GM12874 (cell line): ENCODE results near the gene TMEM218.

Experiments used
- TF ChIP-seq, protein P1 (sequence below): IDR thresholded peaks from 2 replicates; pipeline ENCODE4 v1.5.1; 2011; ENCODE audit warnings: low read depth, mild to moderate bottlenecking, control low read depth, low read length, moderate library complexity; ENCODE audit not compliant: insufficient read depth

TMEM218 gene

DNA sequence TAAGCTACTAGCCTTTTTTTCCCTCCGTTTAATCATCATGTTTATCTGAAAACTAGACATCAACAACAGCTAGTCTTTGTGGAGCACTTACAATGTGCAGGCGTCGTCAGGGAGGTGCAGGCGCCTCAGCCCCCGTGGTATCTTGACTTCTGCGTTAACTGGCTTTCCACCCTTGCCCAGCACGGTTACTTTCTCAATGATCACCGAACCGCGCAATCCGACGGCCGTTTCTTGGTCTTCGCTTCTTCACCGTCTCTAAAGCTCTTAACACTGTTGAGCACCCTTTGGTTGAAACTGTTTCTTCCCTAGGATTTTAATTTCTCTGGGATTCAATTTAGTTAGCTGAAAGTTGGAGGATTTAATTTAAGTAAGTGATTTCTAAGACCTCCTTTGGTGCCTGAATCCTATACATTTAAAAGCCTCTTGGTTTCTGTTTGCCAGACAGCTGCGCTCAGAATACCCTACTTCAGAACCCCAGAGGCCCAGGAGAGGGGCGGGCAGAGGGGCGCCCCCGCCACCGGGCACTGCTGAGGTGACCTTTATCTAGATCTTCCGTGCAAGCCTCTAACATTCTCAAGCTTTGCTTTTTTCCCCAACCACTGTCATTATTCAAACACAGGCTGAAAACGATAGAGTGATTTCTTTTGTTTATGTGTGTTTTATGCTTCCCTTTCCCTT, 18.0 kb upstream of the TMEM218 start:
- TF ChIP-seq, protein P1, sequence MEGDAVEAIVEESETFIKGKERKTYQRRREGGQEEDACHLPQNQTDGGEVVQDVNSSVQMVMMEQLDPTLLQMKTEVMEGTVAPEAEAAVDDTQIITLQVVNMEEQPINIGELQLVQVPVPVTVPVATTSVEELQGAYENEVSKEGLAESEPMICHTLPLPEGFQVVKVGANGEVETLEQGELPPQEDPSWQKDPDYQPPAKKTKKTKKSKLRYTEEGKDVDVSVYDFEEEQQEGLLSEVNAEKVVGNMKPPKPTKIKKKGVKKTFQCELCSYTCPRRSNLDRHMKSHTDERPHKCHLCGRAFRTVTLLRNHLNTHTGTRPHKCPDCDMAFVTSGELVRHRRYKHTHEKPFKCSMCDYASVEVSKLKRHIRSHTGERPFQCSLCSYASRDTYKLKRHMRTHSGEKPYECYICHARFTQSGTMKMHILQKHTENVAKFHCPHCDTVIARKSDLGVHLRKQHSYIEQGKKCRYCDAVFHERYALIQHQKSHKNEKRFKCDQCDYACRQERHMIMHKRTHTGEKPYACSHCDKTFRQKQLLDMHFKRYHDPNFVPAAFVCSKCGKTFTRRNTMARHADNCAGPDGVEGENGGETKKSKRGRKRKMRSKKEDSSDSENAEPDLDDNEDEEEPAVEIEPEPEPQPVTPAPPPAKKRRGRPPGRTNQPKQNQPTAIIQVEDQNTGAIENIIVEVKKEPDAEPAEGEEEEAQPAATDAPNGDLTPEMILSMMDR = no peak

DNA sequence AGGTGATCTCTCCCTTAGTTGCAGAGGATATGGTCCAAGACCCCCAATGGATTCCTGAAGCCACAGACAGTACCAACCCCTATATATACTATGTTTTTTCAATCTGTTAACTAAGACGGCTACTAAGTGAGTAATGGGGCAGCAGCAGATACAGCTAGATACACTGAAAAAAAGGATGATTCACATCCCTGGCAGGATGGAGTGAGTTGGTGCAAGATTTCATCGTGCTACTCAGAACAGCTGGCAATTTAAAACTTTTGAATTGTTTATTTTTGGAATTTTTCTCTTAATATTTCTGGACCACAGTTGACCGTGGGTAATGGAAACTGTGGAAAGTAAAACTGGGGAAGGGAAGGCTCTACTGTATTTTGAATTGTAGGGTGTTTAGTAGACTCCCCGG, 17.0 kb upstream of the TMEM218 start:
- TF ChIP-seq, protein P1 = no peak

DNA sequence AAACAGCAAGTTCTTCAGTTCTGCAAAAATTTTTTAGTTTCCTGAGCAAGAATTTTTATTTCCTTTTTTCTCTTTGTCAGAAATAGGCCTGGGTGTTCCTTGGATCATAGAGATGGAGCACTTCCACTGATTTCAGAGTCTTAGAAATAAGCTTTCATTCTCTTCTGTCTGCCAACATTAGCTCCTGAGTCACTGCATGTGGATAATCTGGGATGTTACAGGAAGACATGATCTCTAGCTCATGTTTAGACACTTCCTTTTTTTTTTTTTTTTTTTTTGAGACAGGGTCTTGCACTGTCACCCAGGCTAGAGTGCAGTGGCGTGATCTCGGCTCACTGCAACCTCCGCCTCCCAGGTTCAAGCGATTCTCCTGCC, 13.2 kb upstream of the TMEM218 start:
- TF ChIP-seq, protein P1 = no peak

DNA sequence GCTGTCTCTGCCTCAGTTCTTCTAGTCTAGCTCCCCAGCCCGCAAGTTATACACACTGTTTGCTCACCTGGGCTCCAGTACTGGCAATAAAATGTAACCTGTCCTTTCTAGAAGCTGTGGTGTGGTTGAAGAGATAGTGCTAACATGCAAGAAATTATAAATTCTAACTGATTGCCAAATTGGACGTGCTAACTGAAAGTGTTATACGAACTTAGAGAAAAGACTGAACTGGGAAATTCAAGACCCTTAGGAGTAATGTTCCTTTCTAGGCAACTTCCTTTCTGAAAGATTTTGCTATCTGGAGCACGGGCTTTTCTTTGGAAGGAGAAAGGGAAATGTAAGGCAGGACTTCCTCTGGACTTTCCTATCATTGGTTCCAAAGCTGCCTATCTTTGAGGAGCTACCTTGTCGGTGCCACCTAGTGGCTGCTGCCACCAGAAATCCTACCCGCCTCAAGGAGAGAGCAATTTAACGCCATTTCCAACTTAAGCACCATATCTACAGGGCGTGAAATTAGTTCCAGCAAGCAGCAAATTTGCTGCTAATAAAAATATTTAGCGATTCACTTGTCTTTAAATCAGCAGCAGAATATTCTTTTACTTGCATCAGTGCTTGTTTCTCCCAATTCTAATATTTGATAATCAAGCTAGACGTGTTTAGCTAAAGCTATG, 12.7 kb upstream of the TMEM218 start:
- TF ChIP-seq, protein P1 = peak; percentile 39; the same call in 1 of the 2 replicates

DNA sequence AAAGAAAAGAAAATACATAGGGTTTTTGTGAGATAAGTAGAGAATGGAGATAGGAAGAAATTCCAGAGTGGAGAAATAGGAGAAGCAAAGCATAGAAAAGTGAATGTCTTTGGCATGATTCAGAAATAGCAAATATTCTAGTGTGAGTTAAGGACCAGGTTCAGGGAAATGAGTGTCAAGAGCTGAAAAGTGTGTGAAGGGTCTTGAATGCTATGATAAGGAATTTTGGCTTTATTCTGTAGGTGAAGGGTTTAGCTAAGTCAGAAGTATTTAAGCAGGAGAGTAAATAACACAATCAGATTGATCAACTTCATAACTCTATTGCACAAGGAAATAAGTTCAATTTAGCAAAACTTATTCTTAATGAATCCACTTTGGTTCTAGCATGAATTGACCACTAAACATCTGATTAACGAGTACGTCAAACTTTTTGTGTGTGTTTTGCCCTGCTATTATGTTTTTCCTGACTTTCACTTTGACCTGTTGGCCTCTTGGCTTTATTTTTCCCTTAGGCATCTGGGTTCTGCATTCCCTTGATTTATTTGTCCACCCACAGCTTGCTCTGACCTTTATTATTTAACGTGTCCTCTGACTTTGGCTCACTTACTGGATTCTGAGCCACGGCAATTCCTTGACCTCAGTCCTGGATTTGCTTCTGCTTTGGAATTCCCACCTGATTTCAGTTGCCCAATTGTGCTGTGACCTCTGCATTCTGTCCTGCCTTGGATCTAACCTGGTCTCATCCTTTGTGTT, 11.9 kb upstream of the TMEM218 start:
- TF ChIP-seq, protein P1 = no peak

DNA sequence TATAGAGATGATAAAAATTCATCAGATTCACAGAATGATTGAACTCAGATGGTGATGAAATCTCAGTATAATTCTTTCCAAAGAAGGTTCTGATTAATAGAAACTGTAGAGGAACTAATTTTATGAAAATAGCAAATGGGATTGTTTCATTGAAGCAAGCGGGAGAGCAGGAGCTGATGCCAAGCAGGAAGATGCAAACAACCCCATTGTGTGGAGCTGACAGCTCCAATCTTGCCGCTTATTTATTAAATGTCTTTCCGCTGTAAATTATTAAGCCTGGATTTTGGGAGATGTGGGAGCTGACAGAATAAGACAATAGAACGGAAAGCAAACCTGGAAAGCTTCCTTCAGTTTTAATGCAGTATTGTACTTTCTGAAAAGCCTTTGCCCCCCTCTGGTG, 6.0 kb upstream of the TMEM218 start:
- TF ChIP-seq, protein P1 = no peak

DNA sequence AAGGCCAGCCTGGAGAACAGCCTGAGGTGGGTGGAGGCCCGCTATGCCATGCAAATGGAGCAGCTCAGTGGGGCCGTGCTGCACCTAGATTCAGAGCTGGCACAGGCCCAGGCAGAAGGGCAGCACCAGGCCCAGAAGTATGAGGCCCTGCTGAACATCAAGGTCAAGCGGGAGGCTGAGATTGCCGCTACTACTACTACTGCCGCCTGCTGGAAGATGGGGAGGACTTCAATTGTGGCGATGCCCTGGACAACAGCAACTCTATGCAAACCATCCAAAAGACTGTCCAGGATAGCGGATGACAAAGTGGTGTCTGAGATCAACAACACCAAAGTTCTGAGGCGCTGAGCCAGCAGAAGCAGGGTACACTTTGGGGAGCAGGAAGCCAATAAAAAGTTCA, 3.1 kb upstream of the TMEM218 start:
- TF ChIP-seq, protein P1 = peak; percentile 47; the same call in 1 of the 2 replicates
